Large intestine (tissue), 3 donors: ENCODE data around the gene AMBRA1. TPM values are rescaled to one million over a fixed set of nuclear protein-coding genes. Genes with fewer than 3 reads are reported as not detected.

Source experiments
- DNase-seq, 2 donors: peaks; one replicate each; pipeline versions ENCODE4 v3.0.0 to v3.0.0-alpha.2; 2013
- H3K27ac ChIP-seq: one replicate; pipeline ENCODE4 v1.5.1; 2013; ENCODE audit warnings: low read length
- H3K27me3 ChIP-seq: 2 replicates; pipeline ENCODE4 v1.6.1; 2013; ENCODE audit warnings: low read length; ENCODE audit not compliant: control insufficient read depth, insufficient read depth
- H3K36me3 ChIP-seq: 2 replicates; pipeline ENCODE4 v1.6.1; 2013; ENCODE audit warnings: low read length; ENCODE audit not compliant: control insufficient read depth, insufficient read depth
- H3K4me1 ChIP-seq: one replicate; pipeline ENCODE4 v1.6.1; 2013; ENCODE audit warnings: low read length; ENCODE audit not compliant: control insufficient read depth, insufficient read depth
- H3K4me3 ChIP-seq: one replicate; pipeline ENCODE4 v1.5.1; 2013; ENCODE audit warnings: low read length
- H3K9me3 ChIP-seq: one replicate; pipeline ENCODE4 v1.6.1; 2013; ENCODE audit warnings: mild to moderate bottlenecking, low read depth, low read length, moderate library complexity; ENCODE audit not compliant: control insufficient read depth
- WGBS: methylation state at CpG from one replicate; pipeline ENCODE4 v1.1.5; 2013; ENCODE audit warnings: low lambda C conversion rate; ENCODE audit not compliant: insufficient coverage; 5-methylcytosine and 5-hydroxymethylcytosine counted together
- polyA plus RNA-seq: library from polyadenylated mRNA; unstranded; fragments of 120-200 nt; gene quantifications from one replicate; pipeline ENCODE4 v1.2.1, GENCODE V29; 2013

Gene AMBRA1
- polyA plus RNA-seq, 1 donor = 20.2 TPM

GRCh38 chr11:46506483-46506791 is 87.4 kb downstream of the AMBRA1 start:
- peaks cover 20% of the 10 kb centered on the region for H3K36me3 ChIP-seq

GRCh38 chr11:46505741-46506482 is 87.9 kb downstream of the AMBRA1 start:
- no peaks in the 10 kb centered on the region for H3K9me3 ChIP-seq
- peak; percentile 40 to 74 for DNase-seq
- H3K27ac ChIP-seq = peak overlapping the region; percentile 71
- no peaks in the 10 kb centered on the region for H3K27me3 ChIP-seq
- H3K4me1 ChIP-seq = peaks cover 19% of the 10 kb centered on the region
- peaks cover 24% of the 10 kb centered on the region for H3K36me3 ChIP-seq
- WGBS = 0% methylated on average over 1 of the region's 6 CpGs
- H3K4me3 ChIP-seq = no peak overlapping the region

More at GRCh38 chr11:46506483-46506791, 87.4 kb downstream of the AMBRA1 start:
- H3K4me3 ChIP-seq = no peak overlapping the region
- peak overlapping the region; percentile 71 for H3K27ac ChIP-seq
- no peaks in the 10 kb centered on the region for H3K9me3 ChIP-seq
- peaks cover 19% of the 10 kb centered on the region for H3K4me1 ChIP-seq
- no peak for DNase-seq
- no peaks in the 10 kb centered on the region for H3K27me3 ChIP-seq
- WGBS = no CpG with 5 or more reads among the region's 2 CpGs

- no peak overlapping the region for H3K4me3 ChIP-seq
- H3K27ac ChIP-seq = peak overlapping the region; percentile 71
- no peak for DNase-seq
- H3K9me3 ChIP-seq = no peaks in the 10 kb centered on the region
- no peaks in the 10 kb centered on the region for H3K27me3 ChIP-seq
- 86% methylated on average over 1 of the region's 3 CpGs for WGBS
- H3K36me3 ChIP-seq = peaks cover 25% of the 10 kb centered on the region
- H3K4me1 ChIP-seq = peaks cover 15% of the 10 kb centered on the region
Observed at GRCh38 chr11:46504817-46505613, 88.8 kb downstream of the AMBRA1 start.

GRCh38 chr11:46499821-46500220 is 94.0 kb downstream of the AMBRA1 start:
- no CpG with 5 or more reads among the region's 5 CpGs for WGBS
- no peak overlapping the region for H3K4me3 ChIP-seq
- H3K36me3 ChIP-seq = peaks cover 15% of the 10 kb centered on the region
- H3K4me1 ChIP-seq = peaks cover 5% of the 10 kb centered on the region
- no peaks in the 10 kb centered on the region for H3K27me3 ChIP-seq
- no peak for DNase-seq
- H3K9me3 ChIP-seq = no peaks in the 10 kb centered on the region
- H3K27ac ChIP-seq = no peak overlapping the region

GRCh38 chr11:46498968-46499367 is 94.9 kb downstream of the AMBRA1 start:
- peaks cover 5% of the 10 kb centered on the region for H3K4me1 ChIP-seq
- no peaks in the 10 kb centered on the region for H3K27me3 ChIP-seq
- H3K27ac ChIP-seq = no peak overlapping the region
- H3K36me3 ChIP-seq = peaks cover 12% of the 10 kb centered on the region
- no peak overlapping the region for H3K4me3 ChIP-seq
- DNase-seq = no peak
- no peaks in the 10 kb centered on the region for H3K9me3 ChIP-seq
- WGBS = 100% methylated on average over 1 of the region's 2 CpGs

GRCh38 chr11:46498179-46498578 is 95.6 kb downstream of the AMBRA1 start:
- Histone ChIP-seq H3K9me3 (no peaks in the 10 kb centered on the region), H3K27ac (no peak overlapping the region), H3K4me1 (peaks cover 5% of the 10 kb centered on the region), H3K27me3 (no peaks in the 10 kb centered on the region), H3K36me3 (peaks cover 16% of the 10 kb centered on the region), H3K4me3 (no peak overlapping the region)
- 100% methylated on average over 1 of the region's 1 CpG for WGBS
- no peak for DNase-seq

GRCh38 chr11:46497498-46497897 is 96.3 kb downstream of the AMBRA1 start:
- no peaks in the 10 kb centered on the region for H3K27me3 ChIP-seq
- 80% methylated on average over 1 of the region's 4 CpGs for WGBS
- DNase-seq = no peak
- H3K9me3 ChIP-seq = no peaks in the 10 kb centered on the region
- no peak overlapping the region for H3K27ac ChIP-seq
- peaks cover 6% of the 10 kb centered on the region for H3K4me1 ChIP-seq
- H3K36me3 ChIP-seq = peaks cover 18% of the 10 kb centered on the region
- no peak overlapping the region for H3K4me3 ChIP-seq

- Histone ChIP-seq H3K27ac (no peak overlapping the region), H3K4me1 (peaks cover 14% of the 10 kb centered on the region), H3K27me3 (no peaks in the 10 kb centered on the region), H3K36me3 (peaks cover 27% of the 10 kb centered on the region), H3K9me3 (no peaks in the 10 kb centered on the region), H3K4me3 (no peak overlapping the region)
- WGBS = 100% methylated on average over 1 of the region's 9 CpGs
- DNase-seq = no peak
Observed at GRCh38 chr11:46493791-46494190, 100.0 kb downstream of the AMBRA1 start.

GRCh38 chr11:46492532-46492931 is 101.3 kb downstream of the AMBRA1 start:
- Histone ChIP-seq H3K27ac (peak overlapping the region; percentile 65), H3K27me3 (no peaks in the 10 kb centered on the region), H3K9me3 (no peaks in the 10 kb centered on the region), H3K36me3 (peaks cover 27% of the 10 kb centered on the region), H3K4me3 (no peak overlapping the region), H3K4me1 (peaks cover 14% of the 10 kb centered on the region)
- DNase-seq = peak in 1 of 2 donors; percentile 44
- no CpG with 5 or more reads among the region's 11 CpGs for WGBS

GRCh38 chr11:46491661-46492330 is 102.0 kb downstream of the AMBRA1 start:
- peak overlapping the region; percentile 65 for H3K27ac ChIP-seq
- peaks cover 14% of the 10 kb centered on the region for H3K4me1 ChIP-seq
- H3K4me3 ChIP-seq = no peak overlapping the region
- H3K36me3 ChIP-seq = peaks cover 27% of the 10 kb centered on the region
- whole genome bisulfite sequencing = no CpG with 5 or more reads among the region's 4 CpGs
- no peaks in the 10 kb centered on the region for H3K27me3 ChIP-seq
- H3K9me3 ChIP-seq = no peaks in the 10 kb centered on the region
- DNase-seq = no peak
